ENCODE measurements around the gene PPP4R2. TPM values are rescaled to one million over a fixed set of nuclear protein-coding genes. Genes with fewer than 3 reads are reported as not detected.

The PPP4R2 gene
- total and polyA plus RNA-seq, 10 of the 15 experiments (the other 5 are each of a cell fraction or from before 2014, with no cell fraction given) = 16.7 to 83.4 (median 38.9) TPM

DNA sequence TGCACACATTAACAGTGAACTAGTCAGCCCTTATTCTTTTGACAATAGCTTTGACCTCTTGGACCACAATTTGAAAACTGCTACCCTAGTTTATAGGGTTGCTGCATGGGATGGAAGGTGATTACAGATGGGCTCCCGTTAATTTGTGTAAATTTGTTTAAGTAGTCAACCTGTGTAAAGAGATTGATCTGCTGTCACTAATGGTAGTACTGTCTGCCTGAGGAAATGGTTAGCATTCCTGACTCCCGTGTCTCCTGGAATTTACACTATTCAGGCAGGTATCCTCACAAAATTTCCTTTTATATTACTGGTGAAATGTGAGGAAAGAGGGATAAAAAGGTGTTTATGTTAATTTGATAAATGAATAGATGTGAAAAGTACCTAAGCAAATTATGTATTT, 49.6 kb downstream of the PPP4R2 start:
- FAIRE-seq = no peak
- DNase-seq (ENCODE audit: low read depth, low spot score) = no peak
- in situ Hi-C loops (cut with MboI) (no loop called here), intact Hi-C loops (cut with micrococcal nuclease; ENCODE audit: unreplicated experiment) (no loop called here)
- Histone ChIP-seq H3K79me2 (ENCODE audit: control insufficient read depth, insufficient read depth, low read length) (peaks cover 78% of the 10 kb centered on the region), H3K36me3 (ENCODE audit: control insufficient read depth in 2 of 2, insufficient read depth in 2 of 2, low read length in 1 of 2) (peaks cover 3 to 15% of the 10 kb centered on the region in 2 experiments; a peak in 3 of 4 replicates), H3K9ac (ENCODE audit: control insufficient read depth, insufficient read depth, low read length) (no peak overlapping the region), H4K20me1 (ENCODE audit: control insufficient read depth, insufficient read depth) (peaks cover 3% of the 10 kb centered on the region; the same call in 1 of the 2 replicates), H3K27ac (ENCODE audit: control insufficient read depth, insufficient read depth) (no peak overlapping the region), H3K4me3 (no peak overlapping the region), H3K27me3 (replicated peaks in 1 of 2; ENCODE audit: control insufficient read depth in 2 of 2, insufficient read depth in 2 of 2, low read length in 1 of 2) (no peaks in the 10 kb centered on the region), H3K9me3 (replicated peaks; ENCODE audit: control insufficient read depth, insufficient read depth, low read length) (no peaks in the 10 kb centered on the region), H2AFZ (ENCODE audit: control insufficient read depth, low read depth, low read length) (no peak overlapping the region), H3K4me1 (ENCODE audit: control insufficient read depth, insufficient read depth, low read length) (peaks cover 8% of the 10 kb centered on the region; the same call in 1 of the 2 replicates), H3K4me2 (ENCODE audit: control insufficient read depth, insufficient read depth) (no peak overlapping the region)
- no peak for ATAC-seq
- ChIA-PET SMC1A (ENCODE audit: uncharacterized antibody, unreplicated experiment) (interaction anchor here (1.1 to 2.1 kb wide), 3 partner anchors 10 to 47 kb away, joined by 4 to 9 read pairs (median 8); no protein-coding TSS in a partner anchor), RAD21 (ENCODE audit: unreplicated experiment) (interaction anchor here (1.3 kb wide), 1 partner anchor 44 kb away, joined by 3 read pairs; no protein-coding TSS in a partner anchor), CTCF (interaction anchor here (1.1 to 1.9 kb wide), 3 partner anchors 9 to 195 kb away, joined by 3 to 19 read pairs (median 5); no protein-coding TSS in a partner anchor), POLR2A (no interaction called here)
- 83% methylated on average over 2 of the region's 2 CpGs for WGBS (ENCODE audit: insufficient coverage, insufficient replicate concordance, low lambda C conversion rate, missing lambda C conversion rate)
- BruUV-seq (replicated peaks) = no TSS peak
- TF ChIP-seq ZNF24 (IDR thresholded peaks at IDR 0.05) (no peak), KAT2A (conservative IDR thresholded peaks at IDR 0.05; ENCODE audit: control insufficient read depth, low read depth, low read length) (no peak), PAX5 (IDR thresholded peaks at IDR 0.05; ENCODE audit: borderline replicate concordance, low read depth, low read length) (no peak), CHD2 (IDR thresholded peaks at IDR 0.05; ENCODE audit: borderline replicate concordance, low read depth, low read length) (no peak), LARP7 (IDR thresholded peaks at IDR 0.05) (no peak), SMARCA5 (IDR thresholded peaks at IDR 0.05) (no peak), MEF2A (IDR thresholded peaks at IDR 0.05; ENCODE audit: insufficient read depth, low read depth, low read length) (no peak), GABPA (IDR thresholded peaks at IDR 0.05; ENCODE audit: low read depth) (no peak), SMC3 (IDR thresholded peaks at IDR 0.05; ENCODE audit: borderline replicate concordance, low read length) (no peak), NR2F1 (conservative IDR thresholded peaks at IDR 0.05) (no peak), EGR1 (IDR thresholded peaks at IDR 0.05; ENCODE audit: borderline replicate concordance in 1 of 2, low read depth in 2 of 2, low read length in 2 of 2) (no peak)
- TF ChIP-seq, protein P1, sequence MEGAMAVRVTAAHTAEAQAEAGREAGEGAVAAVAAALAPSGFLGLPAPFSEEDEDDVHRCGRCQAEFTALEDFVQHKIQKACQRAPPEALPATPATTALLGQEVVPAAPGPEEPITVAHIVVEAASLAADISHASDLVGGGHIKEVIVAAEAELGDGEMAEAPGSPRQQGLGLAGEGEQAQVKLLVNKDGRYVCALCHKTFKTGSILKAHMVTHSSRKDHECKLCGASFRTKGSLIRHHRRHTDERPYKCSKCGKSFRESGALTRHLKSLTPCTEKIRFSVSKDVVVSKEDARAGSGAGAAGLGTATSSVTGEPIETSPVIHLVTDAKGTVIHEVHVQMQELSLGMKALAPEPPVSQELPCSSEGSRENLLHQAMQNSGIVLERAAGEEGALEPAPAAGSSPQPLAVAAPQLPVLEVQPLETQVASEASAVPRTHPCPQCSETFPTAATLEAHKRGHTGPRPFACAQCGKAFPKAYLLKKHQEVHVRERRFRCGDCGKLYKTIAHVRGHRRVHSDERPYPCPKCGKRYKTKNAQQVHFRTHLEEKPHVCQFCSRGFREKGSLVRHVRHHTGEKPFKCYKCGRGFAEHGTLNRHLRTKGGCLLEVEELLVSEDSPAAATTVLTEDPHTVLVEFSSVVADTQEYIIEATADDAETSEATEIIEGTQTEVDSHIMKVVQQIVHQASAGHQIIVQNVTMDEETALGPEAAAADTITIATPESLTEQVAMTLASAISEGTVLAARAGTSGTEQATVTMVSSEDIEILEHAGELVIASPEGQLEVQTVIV (IDR thresholded peaks at IDR 0.05; ENCODE audit: borderline replicate concordance, partially characterized antibody) = no peak
- TF ChIP-seq, protein P2, sequence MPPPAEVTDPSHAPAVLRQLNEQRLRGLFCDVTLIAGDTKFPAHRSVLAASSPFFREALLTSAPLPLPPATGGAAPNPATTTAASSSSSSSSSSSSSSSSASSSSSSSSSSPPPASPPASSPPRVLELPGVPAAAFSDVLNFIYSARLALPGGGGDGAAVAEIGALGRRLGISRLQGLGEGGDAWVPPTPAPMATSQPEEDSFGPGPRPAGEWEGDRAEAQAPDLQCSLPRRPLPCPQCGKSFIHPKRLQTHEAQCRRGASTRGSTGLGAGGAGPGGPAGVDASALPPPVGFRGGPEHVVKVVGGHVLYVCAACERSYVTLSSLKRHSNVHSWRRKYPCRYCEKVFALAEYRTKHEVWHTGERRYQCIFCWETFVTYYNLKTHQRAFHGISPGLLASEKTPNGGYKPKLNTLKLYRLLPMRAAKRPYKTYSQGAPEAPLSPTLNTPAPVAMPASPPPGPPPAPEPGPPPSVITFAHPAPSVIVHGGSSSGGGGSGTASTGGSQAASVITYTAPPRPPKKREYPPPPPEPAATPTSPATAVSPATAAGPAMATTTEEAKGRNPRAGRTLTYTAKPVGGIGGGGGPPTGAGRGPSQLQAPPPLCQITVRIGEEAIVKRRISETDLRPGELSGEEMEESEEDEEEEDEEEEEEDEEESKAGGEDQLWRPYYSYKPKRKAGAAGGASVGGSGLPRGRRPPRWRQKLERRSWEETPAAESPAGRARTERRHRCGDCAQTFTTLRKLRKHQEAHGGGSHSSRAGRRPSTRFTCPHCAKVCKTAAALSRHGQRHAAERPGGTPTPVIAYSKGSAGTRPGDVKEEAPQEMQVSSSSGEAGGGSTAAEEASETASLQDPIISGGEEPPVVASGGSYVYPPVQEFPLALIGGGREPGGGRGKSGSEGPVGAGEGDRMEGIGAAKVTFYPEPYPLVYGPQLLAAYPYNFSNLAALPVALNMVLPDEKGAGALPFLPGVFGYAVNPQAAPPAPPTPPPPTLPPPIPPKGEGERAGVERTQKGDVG (CRISPR knock-in tag; IDR thresholded peaks at IDR 0.05) = no peak
- TF ChIP-seq, protein P3, sequence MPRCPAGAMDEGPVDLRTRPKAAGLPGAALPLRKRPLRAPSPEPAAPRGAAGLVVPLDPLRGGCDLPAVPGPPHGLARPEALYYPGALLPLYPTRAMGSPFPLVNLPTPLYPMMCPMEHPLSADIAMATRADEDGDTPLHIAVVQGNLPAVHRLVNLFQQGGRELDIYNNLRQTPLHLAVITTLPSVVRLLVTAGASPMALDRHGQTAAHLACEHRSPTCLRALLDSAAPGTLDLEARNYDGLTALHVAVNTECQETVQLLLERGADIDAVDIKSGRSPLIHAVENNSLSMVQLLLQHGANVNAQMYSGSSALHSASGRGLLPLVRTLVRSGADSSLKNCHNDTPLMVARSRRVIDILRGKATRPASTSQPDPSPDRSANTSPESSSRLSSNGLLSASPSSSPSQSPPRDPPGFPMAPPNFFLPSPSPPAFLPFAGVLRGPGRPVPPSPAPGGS (IDR thresholded peaks at IDR 0.05; ENCODE audit: borderline replicate concordance, insufficient read depth, low read depth, low read length, poor library complexity, severe bottlenecking) = no peak
